Brain microvascular endothelial cell (primary cell): Measurements from ENCODE around the gene ZYX.
A peak's percentile ranks its signal among the peaks of the same experiment; 100 is the strongest.
"Not testable (repeated sequence)": the region's sequence is repeated elsewhere in the genome, so short reads cannot be mapped to it uniquely, and the experiment has no call there.

Experiments used
- DNase-seq: peaks from one replicate; pipeline ENCODE4 v3.0.0-alpha.2; 2020
- H3K27ac ChIP-seq: fragments of 250-450 bp; sonication (Bioruptor Pico); 2 replicates; pipeline ENCODE4 v1.5.1; 2020; ENCODE audit warnings: mild to moderate bottlenecking, moderate library complexity
- H3K27me3 ChIP-seq: fragments of 250-450 bp; sonication (Bioruptor Pico); replicated peaks from 2 replicates; pipeline ENCODE4 v1.5.1; 2020; ENCODE audit warnings: mild to moderate bottlenecking
- H3K36me3 ChIP-seq: fragments of 250-450 bp; sonication (Bioruptor Pico); replicated peaks from 2 replicates; pipeline ENCODE4 v1.5.1; 2020; ENCODE audit warnings: mild to moderate bottlenecking
- H3K4me3 ChIP-seq: 2 replicates; pipeline ENCODE4 v1.5.1; 2011; ENCODE audit warnings: low read depth, mild to moderate bottlenecking, control low read depth, low read length, moderate library complexity
- in situ Hi-C: cut with HindIII; loops from 2 replicates; pipeline ENCODE4 v1.10.0; 2017; ENCODE audit warnings: low sequenced_read_pairs, low pct_ligation_motif_present
- TF ChIP-seq, protein P1 (sequence below): IDR thresholded peaks from 2 replicates; pipeline ENCODE4 v1.5.1; 2011; ENCODE audit warnings: low read depth, mild to moderate bottlenecking, moderate library complexity, low read length, control low read depth, inconsistent platforms; ENCODE audit errors: missing control alignments

The ZYX gene

DNA sequence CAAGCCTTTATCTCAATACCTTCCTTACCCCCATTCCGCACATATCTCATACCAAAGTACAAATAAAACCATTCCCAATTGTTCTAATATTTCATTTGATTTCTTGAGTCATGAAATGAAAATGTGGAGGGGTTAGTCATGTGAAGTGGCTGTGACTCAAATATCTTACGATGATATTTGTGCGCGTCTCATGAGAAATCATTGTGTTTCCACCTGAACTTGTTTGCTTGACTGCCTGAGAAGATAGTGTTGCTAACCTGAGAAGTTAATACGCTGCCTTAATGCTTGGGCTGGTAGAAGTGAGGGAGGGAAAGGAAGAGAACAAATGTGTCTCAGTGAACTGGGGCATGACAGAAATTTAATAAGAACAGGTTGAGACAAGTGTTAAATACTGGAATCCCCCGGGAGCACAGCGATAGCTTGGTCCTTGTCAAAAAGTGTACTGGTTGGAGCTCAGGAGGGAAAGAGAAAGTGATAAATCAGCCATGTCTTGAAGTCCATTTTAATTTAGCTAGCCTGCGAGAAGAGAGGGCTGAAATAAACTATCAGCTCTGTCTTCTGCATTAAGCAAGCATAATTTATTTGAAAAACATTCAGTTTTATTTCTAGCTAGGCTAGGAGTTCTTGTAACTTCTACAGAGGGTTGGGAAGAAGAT, 34.7 kb downstream of the ZYX start:
- TF ChIP-seq, protein P1, sequence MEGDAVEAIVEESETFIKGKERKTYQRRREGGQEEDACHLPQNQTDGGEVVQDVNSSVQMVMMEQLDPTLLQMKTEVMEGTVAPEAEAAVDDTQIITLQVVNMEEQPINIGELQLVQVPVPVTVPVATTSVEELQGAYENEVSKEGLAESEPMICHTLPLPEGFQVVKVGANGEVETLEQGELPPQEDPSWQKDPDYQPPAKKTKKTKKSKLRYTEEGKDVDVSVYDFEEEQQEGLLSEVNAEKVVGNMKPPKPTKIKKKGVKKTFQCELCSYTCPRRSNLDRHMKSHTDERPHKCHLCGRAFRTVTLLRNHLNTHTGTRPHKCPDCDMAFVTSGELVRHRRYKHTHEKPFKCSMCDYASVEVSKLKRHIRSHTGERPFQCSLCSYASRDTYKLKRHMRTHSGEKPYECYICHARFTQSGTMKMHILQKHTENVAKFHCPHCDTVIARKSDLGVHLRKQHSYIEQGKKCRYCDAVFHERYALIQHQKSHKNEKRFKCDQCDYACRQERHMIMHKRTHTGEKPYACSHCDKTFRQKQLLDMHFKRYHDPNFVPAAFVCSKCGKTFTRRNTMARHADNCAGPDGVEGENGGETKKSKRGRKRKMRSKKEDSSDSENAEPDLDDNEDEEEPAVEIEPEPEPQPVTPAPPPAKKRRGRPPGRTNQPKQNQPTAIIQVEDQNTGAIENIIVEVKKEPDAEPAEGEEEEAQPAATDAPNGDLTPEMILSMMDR: no peak
- Histone ChIP-seq H3K27me3 (no peaks in the 10 kb centered on the region), H3K36me3 (no peaks in the 10 kb centered on the region), H3K4me3 (no peak overlapping the region), H3K27ac (no peak overlapping the region)
- peak; percentile 38 for DNase-seq
- in situ Hi-C loops: no loop called here

DNA sequence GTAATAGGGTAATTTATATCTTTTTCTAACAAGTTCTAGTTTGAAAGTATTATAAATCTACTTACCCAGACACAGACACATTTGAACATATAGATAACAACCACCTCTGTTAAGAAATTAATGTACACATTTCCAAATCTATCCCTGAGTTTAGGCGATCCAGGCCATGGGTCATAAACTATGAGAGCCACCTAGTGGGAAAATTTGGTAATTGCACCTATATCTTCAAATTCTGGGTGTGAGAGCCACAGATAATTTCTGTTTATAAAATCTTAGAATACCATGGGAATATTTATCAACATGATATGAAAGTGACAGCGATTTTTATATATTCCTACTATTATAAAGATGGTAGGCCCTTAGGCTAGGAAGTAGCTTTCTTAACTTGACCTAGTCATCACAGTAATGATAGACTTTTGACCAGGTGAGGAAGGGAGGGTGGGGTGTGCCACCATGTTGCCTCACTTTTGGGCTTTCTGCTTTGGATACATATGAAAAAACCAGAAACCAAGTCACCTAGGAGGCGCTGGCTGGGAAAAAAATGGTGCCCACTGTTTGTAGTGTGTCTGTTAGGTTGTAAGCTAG, 35.5 kb downstream of the ZYX start:
- Histone ChIP-seq H3K27me3 (no peaks in the 10 kb centered on the region), H3K4me3 (no peak overlapping the region), H3K27ac (no peak overlapping the region), H3K36me3 (no peaks in the 10 kb centered on the region)
- TF ChIP-seq, protein P1: peak; percentile 71
- no peak for DNase-seq
- in situ Hi-C loops: no loop called here

DNA sequence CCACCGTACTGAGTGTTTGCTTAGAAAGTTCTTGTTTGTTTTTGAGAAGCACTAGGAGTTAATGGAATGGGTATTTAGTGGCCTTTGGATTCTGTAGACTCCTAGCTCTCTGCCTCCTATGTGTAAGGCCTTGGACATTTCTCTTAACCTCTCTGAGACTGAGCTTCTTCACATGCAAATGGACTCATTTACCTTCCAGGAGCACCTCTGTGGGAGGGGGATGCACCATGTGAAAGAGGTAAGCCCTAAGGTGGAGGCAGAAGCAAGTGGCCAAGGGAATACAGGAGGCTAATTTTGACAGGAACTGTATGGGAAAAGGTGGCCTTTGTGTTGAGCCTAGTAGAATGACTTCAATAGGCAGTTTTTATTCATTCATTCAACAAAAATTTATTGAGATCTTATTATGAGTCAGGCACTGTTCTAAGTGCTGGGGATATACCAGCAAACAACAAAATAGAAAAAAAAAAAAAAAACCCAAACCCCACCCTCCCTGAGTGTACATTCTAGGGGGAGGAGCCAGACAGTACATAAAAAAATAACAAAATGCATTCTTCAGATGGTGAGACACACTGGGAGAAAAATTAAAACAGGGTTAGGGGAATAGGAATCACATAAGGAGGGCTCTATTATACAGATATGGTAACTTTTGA, 36.7 kb downstream of the ZYX start:
- in situ Hi-C loops: no loop called here
- Histone ChIP-seq H3K36me3 (no peaks in the 10 kb centered on the region), H3K27me3 (no peaks in the 10 kb centered on the region), H3K27ac (no peak overlapping the region), H3K4me3 (no peak overlapping the region)
- DNase-seq: no peak
- TF ChIP-seq, protein P1: no peak

DNA sequence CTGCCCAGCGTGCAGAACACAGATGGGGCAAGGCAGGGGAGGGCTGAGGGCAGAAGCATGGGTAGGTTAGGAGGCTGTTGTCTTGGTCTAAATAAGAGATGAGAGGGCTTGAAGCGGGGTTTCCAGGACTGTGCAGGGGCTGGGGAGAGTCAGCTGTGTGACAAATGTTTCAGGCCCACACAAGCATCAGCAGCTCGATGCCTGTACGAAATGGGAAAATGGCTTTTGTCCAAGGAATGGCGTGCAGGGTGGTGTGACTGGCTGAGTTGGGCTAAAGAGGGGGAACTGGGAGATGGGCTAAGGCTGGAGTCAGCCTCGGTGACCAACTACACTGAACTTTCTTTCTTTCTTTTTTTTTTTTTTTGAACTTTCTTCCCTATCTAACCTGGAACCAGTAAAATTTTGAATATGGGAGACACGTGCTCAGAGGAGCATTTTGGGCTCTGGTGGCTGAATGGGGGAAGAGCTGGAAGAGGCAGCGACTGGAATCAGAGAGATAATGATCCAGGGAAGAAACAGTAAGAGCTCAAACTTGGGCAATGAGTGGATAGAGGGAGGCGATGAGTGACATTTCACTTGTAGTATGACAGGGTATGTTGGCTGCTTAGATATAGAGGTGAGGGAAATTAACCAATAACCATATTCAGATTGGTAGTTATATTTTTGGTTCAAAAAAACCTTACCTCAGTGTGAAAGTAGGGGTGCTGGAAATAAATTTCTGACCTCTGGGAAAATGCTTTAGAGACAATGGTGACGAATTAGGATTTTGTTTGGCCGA, 37.7 kb downstream of the ZYX start:
- Histone ChIP-seq H3K27me3 (no peaks in the 10 kb centered on the region), H3K36me3 (no peaks in the 10 kb centered on the region)
- TF ChIP-seq, protein P1: no peak

DNA sequence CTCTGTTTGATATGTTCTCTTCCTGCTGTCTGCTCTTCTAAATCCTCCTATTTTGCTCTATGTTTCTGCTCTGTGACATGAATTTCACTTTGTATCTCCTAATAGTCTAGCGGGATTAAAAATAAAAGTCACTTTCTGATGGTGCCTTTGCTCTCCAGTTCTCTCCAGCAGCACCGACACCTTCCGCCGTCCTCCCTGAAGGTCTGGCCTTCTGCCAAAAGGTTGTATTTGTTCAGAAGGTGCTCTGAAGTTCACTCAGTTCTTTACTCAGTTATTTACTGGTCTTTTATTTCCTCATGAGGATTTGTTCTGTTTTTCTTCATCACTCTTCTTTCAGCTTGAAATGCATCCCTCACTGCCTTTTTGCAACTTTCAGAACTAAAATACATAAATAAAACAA, 38.7 kb downstream of the ZYX start:
- TF ChIP-seq, protein P1: no peak
- no peak overlapping the region for H3K27ac ChIP-seq
- H3K27me3 ChIP-seq: no peaks in the 10 kb centered on the region
- DNase-seq: no peak
- H3K36me3 ChIP-seq: no peaks in the 10 kb centered on the region
- in situ Hi-C loops: no loop called here
- no peak overlapping the region for H3K4me3 ChIP-seq

More for the DNA sequence above, 37.7 kb downstream of the ZYX start:
- Histone ChIP-seq H3K4me3 (no peak overlapping the region), H3K27ac (no peak overlapping the region)
- in situ Hi-C loops: no loop called here
- no peak for DNase-seq

DNA sequence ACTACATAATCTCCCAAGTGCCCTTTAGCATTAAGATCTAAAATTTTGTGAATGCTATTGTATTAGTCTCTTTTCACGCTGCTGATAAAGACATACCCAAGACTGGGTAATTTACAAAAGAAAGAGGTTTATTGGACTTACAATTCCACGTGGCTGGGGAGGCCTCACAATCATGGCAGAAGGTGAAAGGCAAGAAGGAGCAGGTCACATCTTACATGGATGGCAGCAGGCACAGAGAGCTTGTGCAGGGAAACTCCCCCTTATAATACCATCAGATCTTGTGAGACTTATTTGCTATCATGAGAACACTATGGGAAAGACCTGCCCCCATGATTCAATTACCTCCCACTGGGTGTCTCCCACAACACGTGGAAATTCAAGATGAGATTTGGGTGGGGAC, 39.5 kb downstream of the ZYX start:
- DNase-seq, H3K27me3 ChIP-seq, in situ Hi-C loops, H3K27ac ChIP-seq, H3K4me3 ChIP-seq, H3K36me3 ChIP-seq: not testable (repeated sequence)
